GM04504 (cell line): Measurements from ENCODE around the gene ANKRD13D.
"Not testable (repeated sequence)": the region's sequence is repeated elsewhere in the genome, so short reads cannot be mapped to it uniquely, and the experiment has no call there.

Experiments used
- DNase-seq: peaks from one replicate; pipeline ENCODE4 v3.0.0-alpha.2; 2012; ENCODE audit warnings: low read depth

Gene ANKRD13D

DNA sequence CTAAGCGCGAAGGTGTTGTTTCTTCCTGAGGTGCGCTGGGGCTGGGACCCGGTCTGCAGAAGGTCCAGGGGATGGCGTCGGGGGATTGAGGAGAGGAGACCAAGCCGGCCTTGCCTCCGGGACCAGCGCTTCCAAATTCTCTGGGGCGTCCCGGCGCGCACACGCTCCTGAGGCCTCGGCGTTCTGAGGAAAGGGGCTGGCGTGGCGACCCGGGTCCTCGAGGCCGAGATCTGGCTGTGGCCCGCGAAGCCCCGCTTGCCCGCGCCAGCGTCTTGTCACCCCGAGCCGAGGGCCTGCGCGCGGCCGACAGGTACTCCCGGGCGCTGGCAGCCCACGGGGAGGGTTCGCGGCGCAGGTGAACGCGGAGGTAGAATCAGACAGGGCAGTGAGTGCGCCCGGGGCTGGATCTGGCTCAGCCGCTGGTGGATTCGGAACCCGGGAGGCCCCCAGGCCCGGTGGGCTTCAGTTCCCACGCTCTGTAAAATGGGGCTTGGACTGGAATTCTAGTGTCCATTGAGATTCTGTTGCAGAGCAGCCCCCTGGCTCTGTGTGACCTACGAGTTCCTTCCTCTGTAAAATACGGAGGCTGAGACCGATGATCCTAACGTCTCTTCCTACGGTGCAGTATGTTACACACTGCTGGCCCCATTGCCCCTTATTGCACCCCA, 28.9 kb downstream of the ANKRD13D start:
- DNase-seq: no peak

GRCh38 chr11:67318876-67319275, 29.8 kb downstream of the ANKRD13D start:
- not testable (repeated sequence) for DNase-seq

DNA sequence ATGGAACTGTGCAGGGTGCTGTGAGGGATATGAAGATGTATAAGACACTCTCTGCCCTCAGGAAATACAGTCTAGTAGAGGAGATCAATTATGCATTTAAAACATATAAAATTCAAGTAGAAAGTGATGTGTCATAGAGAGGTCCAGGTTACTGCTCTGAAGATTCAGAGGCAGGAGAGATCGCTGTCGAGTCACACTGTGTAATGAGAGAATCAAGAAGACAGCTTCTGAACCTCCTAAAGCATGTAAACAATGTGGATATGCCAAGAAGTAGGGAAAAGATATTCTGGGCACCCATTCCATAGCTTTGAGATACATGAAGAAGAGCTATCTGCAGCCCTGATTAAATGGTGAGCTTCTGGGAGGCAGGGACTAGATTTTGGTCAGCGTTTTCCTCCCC, 30.9 kb downstream of the ANKRD13D start:
- no peak for DNase-seq

DNA sequence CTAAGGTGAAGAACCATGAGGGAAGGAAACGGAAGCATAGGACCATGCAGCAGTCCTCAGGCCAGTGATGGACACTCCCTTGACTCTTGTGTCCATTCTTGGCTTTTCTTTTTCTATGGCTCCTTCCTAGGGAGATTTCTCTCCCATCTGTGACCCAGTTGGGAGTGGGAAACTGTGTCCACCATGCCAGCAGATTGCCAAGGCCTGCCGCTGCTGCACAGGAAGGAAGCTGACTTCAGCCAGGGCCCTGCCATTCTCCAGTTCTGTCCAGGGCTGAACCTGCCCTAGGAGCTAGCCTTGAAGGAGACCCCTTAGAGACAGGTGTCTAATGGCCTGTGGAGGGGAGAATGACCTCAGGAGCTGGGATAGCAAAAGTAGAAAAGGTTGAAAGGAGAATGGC, 31.6 kb downstream of the ANKRD13D start:
- DNase-seq: no peak

GRCh38 chr11:67321313-67321871, 32.3 kb downstream of the ANKRD13D start:
- no peak for DNase-seq

DNA sequence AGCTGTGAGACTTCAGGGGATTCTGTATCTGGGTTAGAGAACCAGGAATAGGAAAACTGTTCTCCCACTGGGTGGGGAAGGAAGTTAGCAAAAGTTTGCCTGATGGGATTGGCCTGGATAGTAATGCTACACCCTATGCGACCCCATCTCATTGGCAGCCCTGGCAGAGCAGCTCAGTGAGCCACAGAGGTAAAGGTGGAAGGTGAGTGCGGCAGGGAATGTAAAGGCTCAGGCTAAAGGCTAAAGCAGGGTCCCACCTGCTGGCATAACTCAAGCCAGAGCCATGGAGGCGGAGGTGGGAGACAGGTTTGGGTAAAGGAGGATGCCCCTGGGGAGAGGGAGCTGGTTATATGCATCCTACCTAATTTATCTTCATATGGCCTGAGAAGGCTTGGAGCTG, 32.9 kb downstream of the ANKRD13D start:
- DNase-seq: no peak

DNA sequence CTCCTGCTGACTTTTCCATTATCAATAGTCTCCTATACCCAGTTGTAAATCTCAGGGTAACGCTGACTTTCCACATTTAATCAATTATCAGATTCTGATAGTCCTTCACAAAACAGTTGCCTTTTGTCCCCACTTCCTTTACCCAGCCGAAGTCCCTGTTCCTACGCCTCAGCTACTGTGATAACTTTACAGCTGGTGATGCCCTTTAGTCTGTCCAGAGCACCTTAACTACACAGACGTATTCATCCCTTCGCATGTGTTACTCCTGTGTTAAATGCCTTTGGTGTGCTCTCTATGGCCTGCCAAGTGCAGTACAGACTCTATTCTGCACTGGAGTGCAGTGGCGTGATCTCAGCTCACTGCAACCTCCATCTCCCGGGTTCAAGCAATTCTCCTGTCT, 34.4 kb downstream of the ANKRD13D start:
- no peak for DNase-seq

GRCh38 chr11:67332081-67332691, 43.1 kb downstream of the ANKRD13D start:
- DNase-seq: no peak

DNA sequence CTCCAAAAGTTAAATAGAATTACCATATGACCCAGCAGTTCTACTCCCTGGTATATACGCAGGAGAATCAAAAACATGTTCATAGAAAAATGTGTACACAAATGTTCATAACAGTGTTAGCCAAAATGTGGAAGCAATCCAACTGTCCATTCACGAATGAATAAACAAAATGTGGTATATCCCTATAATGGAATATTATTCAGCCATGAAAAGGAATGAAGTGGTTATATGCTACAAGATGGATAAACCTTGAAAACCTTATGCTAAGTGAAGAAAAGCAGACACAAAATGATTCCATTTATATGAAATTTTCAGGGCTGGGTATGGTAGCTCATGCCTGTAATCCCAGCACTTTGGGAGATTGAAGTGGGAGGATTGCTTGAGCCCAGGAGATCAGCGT, 48.2 kb downstream of the ANKRD13D start:
- no peak for DNase-seq

DNA sequence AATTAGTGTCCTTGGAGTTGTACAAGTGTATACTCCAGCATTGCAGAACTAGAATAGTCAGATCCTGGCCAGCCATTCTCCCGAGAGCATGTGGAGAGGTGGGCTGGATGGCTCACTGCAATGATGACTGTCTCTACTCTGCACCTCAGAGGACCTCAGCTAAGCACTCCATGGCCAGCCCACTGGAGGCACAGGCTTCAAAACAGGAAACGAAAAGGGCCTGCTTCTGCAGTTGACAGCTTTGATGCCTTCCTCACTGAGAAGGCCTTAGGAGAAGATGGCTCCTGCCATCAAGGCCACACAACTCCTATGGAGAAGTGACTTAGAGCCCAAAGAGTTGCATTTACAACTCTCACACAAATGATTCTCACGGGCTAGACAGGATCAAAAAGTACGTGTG, 55.2 kb downstream of the ANKRD13D start:
- no peak for DNase-seq

DNA sequence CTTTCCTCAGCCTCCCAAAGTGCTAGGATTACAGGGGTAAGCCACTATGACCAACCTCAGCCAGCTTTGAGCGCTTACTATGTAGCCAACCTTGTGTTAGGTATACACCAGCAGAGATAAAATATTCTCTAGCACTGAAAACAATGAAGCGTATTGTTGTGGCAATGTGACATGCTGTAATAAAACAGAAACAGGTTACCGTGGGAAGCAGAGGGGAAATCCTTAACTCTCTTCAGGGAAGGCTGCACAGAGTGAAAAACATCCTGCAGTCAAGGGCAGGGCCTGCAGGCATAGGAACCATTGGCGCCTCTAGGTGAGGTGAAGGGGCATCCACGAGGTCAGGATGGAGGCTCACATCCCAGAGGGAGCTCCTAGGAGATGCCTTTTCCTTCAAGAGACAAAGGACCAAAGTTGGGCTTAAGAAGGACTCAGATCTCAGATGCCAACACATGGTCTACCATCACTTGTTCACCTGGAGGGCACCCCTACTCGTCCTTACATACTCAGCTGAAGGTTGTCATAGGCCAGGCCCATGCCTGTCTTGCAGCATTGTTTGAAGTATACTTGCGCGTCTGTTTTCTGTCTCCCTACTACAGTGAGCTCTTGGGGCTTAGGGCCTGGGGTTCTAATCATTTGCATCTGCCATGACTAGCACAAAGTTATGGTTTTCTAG, 56.3 kb downstream of the ANKRD13D start:
- no peak for DNase-seq

- no peak for DNase-seq
These were observed 57.1 kb downstream of the ANKRD13D start for GRCh38 chr11:67345920-67346819.

DNA sequence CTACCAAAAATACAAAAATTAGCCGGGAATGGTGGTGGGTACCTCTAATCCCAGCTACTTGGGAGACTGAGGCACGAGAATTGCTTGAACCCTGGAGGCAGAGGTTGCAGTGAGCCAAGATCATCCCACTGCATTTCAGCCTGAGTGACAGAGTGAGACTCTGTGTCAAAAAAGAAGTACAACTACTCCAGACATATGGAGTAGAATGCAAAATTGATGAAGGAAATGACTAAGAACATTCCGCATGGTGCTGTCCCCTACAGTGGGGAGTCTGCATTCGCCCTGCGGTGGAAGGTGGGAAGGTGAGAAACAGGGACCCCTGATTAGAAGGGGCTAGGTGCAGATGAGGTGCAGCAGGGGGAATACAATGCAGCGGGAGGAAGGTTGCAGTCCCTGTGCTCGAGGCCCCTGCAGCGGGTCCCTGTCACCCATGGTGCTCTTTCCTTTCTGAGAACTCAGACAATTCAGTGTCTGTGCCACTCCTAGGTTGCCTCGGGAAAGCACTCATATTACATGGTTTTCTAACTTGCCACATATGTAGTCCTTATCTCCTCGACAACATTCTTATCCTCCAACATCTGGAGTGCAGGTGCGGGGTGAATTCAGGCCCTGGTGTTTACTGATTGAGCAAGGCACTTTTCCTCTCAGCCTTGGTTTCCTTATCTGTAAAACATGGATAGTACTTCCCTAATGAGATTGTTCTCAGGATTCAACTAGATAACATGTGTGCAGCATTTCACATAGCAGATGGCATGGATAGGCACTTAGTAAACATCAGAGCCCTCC, 59.1 kb downstream of the ANKRD13D start:
- DNase-seq: no peak

DNA sequence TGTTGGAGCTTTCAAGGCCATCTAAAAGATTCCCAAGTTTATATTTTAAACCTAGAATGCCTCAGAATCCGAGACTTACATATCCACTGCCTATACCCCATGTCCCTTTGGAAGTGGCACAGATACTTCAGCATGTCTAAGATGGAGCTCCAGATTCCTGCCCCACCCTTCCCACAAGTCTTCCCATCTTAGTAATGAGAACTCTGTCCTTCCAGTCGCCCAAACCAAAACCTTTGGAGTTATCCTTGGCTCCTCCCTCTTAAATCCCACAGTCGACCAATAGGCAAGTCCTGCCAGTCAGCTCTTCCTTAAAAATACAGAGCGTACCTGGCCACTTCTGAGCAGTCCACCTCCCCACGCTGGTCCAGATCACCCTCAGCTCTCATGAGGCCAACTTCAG, 59.9 kb downstream of the ANKRD13D start:
- no peak for DNase-seq

GRCh38 chr11:67349457-67349856, 60.4 kb downstream of the ANKRD13D start:
- no peak for DNase-seq

DNA sequence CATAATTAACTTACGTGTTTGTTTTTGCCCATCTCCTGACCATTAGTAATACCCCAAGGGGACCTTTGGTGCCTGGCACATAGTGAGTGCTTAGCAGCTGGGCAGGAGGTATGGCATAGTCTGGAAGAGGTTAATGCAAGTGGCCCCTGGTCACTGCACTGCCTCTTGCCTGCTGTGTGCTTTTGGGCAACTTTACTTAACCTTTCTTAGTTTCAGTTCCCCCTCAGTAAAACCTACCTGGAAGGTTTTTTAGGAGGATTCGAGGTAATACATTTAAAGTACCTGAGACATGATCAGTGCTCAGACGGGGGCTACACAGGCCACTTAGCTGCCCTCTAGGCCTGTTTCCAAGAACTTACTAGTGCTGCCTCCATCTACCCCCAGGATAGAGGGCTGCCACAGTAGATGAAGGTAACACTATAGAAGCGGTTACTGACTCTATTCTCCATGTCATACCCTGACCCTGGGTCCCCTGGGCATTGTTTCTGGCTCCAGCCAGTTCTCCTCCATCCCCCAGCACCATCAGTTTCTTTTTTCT, 60.9 kb downstream of the ANKRD13D start:
- no peak for DNase-seq

DNA sequence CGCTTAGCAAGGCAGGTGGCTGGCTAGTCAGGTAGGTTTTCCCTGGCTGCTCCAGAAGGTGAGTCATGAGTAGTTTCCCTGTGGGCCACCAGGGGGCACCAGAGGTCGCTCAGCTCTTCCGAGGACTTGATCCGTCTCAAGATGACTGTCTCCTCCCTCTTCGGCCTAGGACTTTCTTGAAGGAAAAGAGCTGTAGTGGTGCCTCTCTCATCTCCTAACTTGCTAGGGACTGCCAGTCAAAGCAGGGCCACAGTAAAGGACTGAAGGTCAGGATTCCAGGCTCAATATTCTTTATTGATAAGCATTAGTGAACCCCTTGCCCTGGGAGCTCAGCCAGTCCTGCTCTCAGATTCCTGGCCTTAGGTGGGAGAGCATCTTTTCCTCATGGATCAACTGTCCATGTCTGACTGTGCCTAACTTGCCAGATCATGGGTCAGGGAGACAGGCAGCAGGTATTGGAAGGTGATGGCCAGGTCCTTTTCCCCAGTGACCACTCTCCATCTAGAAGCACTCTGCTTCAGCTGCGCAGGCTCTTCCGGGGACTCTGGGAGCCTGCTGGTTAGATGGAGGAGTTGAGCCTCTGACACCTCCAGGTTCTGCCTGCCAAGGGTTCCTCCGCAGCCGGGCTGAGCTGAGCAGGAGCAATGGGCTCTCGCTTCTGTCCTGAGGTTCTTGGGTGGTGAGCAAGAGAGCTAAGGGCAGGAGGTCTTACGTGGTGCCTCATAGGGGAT, 62.3 kb downstream of the ANKRD13D start:
- no peak for DNase-seq
